Mesenchymal stem cell (in vitro differentiated cells and primary cell): ENCODE data around the gene PRTN3.
A peak's percentile ranks its signal among the peaks of the same experiment; 100 is the strongest.

Experiments
- DNase-seq: peaks from one replicate; pipeline ENCODE4 v3.0.0-alpha.2; 2013
- H2AFZ ChIP-seq: one replicate; pipeline ENCODE4 v1.6.1; 2013; ENCODE audit warnings: low read depth, mild to moderate bottlenecking, control low read depth, inconsistent platforms, low read length, moderate library complexity
- H2AK5ac ChIP-seq: 2 replicates; pipeline ENCODE4 v1.6.1; 2013; ENCODE audit warnings: low read length, moderate library complexity, mild to moderate bottlenecking, inconsistent platforms; ENCODE audit not compliant: severe bottlenecking
- H2BK120ac ChIP-seq: one replicate; pipeline ENCODE4 v1.6.1; 2013; ENCODE audit warnings: low read depth, mild to moderate bottlenecking, inconsistent platforms, low read length, moderate library complexity
- H2BK12ac ChIP-seq, 2 experiments: one replicate each; pipeline ENCODE4 v1.6.1; 2013; ENCODE audit warnings: inconsistent platforms in 2 of 2, low read length in 2 of 2, mild to moderate bottlenecking in 2 of 2, moderate library complexity in 2 of 2, control low read depth in 1 of 2
- H2BK15ac ChIP-seq: one replicate; pipeline ENCODE4 v1.6.1; 2013; ENCODE audit warnings: mild to moderate bottlenecking, low read depth, inconsistent platforms; ENCODE audit not compliant: poor library complexity, severe bottlenecking
- H2BK5ac ChIP-seq: 2 replicates; pipeline ENCODE4 v1.6.1; 2013; ENCODE audit warnings: low read depth, mild to moderate bottlenecking, low read length, control low read depth, inconsistent platforms; ENCODE audit not compliant: poor library complexity, severe bottlenecking
- H3K14ac ChIP-seq, 2 experiments: one replicate each; pipeline ENCODE4 v1.6.1; 2013; ENCODE audit warnings: inconsistent platforms in 2 of 2, low read length in 2 of 2, control low read depth in 1 of 2, mild to moderate bottlenecking in 1 of 2, moderate library complexity in 1 of 2
- H3K18ac ChIP-seq, 2 experiments: one replicate each; pipeline ENCODE4 v1.6.1; 2013; ENCODE audit warnings: inconsistent platforms in 2 of 2, low read length in 2 of 2, control low read depth in 1 of 2, low read depth in 1 of 2, mild to moderate bottlenecking in 1 of 2
- H3K23ac ChIP-seq, 2 experiments: one replicate each; pipeline ENCODE4 v1.6.1; 2013; ENCODE audit warnings: inconsistent platforms in 2 of 2, low read length in 2 of 2, mild to moderate bottlenecking in 2 of 2, moderate library complexity in 2 of 2, control low read depth in 1 of 2
- H3K27ac ChIP-seq: 2 replicates; pipeline ENCODE4 v1.5.1; 2013; ENCODE audit warnings: mild to moderate bottlenecking, moderate library complexity, low read length, control low read depth, inconsistent platforms; ENCODE audit not compliant: poor library complexity, severe bottlenecking
- H3K27me3 ChIP-seq, 2 experiments: 2 replicates each; pipeline versions ENCODE4 v1.6.1 to v1.7.0; 2013; ENCODE audit warnings: low read length in 2 of 2, mild to moderate bottlenecking in 2 of 2, moderate library complexity in 2 of 2, control low read depth in 1 of 2, inconsistent platforms in 1 of 2; ENCODE audit not compliant: control insufficient read depth in 1 of 2, insufficient read depth in 1 of 2
- H3K36me3 ChIP-seq, 2 experiments: 2 replicates each; pipeline versions ENCODE4 v1.6.1 to v1.7.0; 2013; ENCODE audit warnings: low read length in 2 of 2, control low read depth in 1 of 2, inconsistent platforms in 1 of 2, low read depth in 1 of 2, mild to moderate bottlenecking in 1 of 2; ENCODE audit not compliant: insufficient read depth in 2 of 2, control insufficient read depth in 1 of 2
- H3K4ac ChIP-seq, 2 experiments: one replicate each; pipeline ENCODE4 v1.6.1; 2013; ENCODE audit warnings: inconsistent platforms in 2 of 2, low read length in 2 of 2, mild to moderate bottlenecking in 2 of 2, moderate library complexity in 2 of 2, control low read depth in 1 of 2, low read depth in 1 of 2
- H3K4me1 ChIP-seq: 2 replicates; pipeline ENCODE4 v1.6.1; 2013; ENCODE audit warnings: low read depth, low read length, control low read depth; ENCODE audit not compliant: control insufficient read depth, insufficient read depth
- H3K4me2 ChIP-seq: 2 replicates; pipeline ENCODE4 v1.6.1; 2013; ENCODE audit warnings: low read length, mild to moderate bottlenecking, inconsistent platforms; ENCODE audit not compliant: poor library complexity, severe bottlenecking
- H3K4me3 ChIP-seq, 2 experiments: 2 replicates each; pipeline versions ENCODE4 v1.5.1 to v1.7.0; 2013; ENCODE audit warnings: low read length in 2 of 2, mild to moderate bottlenecking in 2 of 2, control low read depth in 1 of 2, low read depth in 1 of 2; ENCODE audit not compliant: insufficient read depth in 1 of 2
- H3K79me1 ChIP-seq: replicated peaks from 2 replicates; pipeline ENCODE4 v1.6.1; 2013; ENCODE audit warnings: mild to moderate bottlenecking, control low read depth, low read length, inconsistent platforms; ENCODE audit not compliant: poor library complexity, severe bottlenecking
- H3K9ac ChIP-seq: 2 replicates; pipeline ENCODE4 v1.7.0; 2013; ENCODE audit warnings: mild to moderate bottlenecking, low read length, moderate library complexity
- H3K9me3 ChIP-seq: 2 replicates; pipeline ENCODE4 v1.7.0; 2013; ENCODE audit warnings: mild to moderate bottlenecking, low read length; ENCODE audit not compliant: control insufficient read depth
- H4K8ac ChIP-seq: one replicate; pipeline ENCODE4 v1.6.1; 2013; ENCODE audit warnings: inconsistent platforms, mild to moderate bottlenecking, low read length, moderate library complexity
- H4K91ac ChIP-seq: one replicate; pipeline ENCODE4 v1.6.1; 2013; ENCODE audit warnings: mild to moderate bottlenecking, low read length, inconsistent platforms
- WGBS: methylation state at CpG from one replicate; pipeline ENCODE4 v1.1.7; 2013; ENCODE audit warnings: mixed read lengths; 5-methylcytosine and 5-hydroxymethylcytosine counted together

PRTN3 gene

GRCh38 chr19:829129-829758 lies 11.6 kb upstream of the PRTN3 start:
- Histone ChIP-seq H3K4me3 (no peak overlapping the region), H3K27ac (no peak overlapping the region), H3K14ac (no peak overlapping the region), H2BK5ac (no peak overlapping the region), H3K9ac (no peak overlapping the region), H3K79me1 (no peaks in the 10 kb centered on the region), H4K91ac (no peak overlapping the region), H3K36me3 (no peaks in the 10 kb centered on the region), H3K23ac (no peak overlapping the region), H3K27me3 (peaks cover 0 to 24% of the 10 kb centered on the region in 2 experiments), H3K4me1 (peaks cover 5% of the 10 kb centered on the region), H3K9me3 (no peaks in the 10 kb centered on the region), H2BK15ac (no peak overlapping the region), H3K18ac (no peak overlapping the region), H2AFZ (no peak overlapping the region), H2AK5ac (no peak overlapping the region), H2BK120ac (no peak overlapping the region), H3K4ac (no peak overlapping the region), H2BK12ac (no peak overlapping the region), H4K8ac (no peak overlapping the region), H3K4me2 (no peak overlapping the region)
- no peak for DNase-seq
- 90% methylated on average over 18 of the region's 18 CpGs for WGBS

GRCh38 chr19:831407-832369 lies 9.1 kb upstream of the PRTN3 start:
- H2BK5ac ChIP-seq = no peak overlapping the region
- peaks cover 5% of the 10 kb centered on the region for H3K4me1 ChIP-seq
- H3K27ac ChIP-seq = no peak overlapping the region
- no peak overlapping the region for H3K4me3 ChIP-seq
- no peak overlapping the region for H3K18ac ChIP-seq
- peak overlapping the region in 1 of 2 experiments; percentile 20 for H3K14ac ChIP-seq
- no peak overlapping the region for H3K23ac ChIP-seq
- peak overlapping the region; percentile 69 for H2BK15ac ChIP-seq
- no peak overlapping the region for H2AFZ ChIP-seq
- no peak overlapping the region for H4K91ac ChIP-seq
- no peak overlapping the region for H4K8ac ChIP-seq
- 71% methylated on average over 33 of the region's 38 CpGs for WGBS
- H3K27me3 ChIP-seq = peaks cover 0 to 30% of the 10 kb centered on the region in 2 experiments
- no peak overlapping the region for H2BK120ac ChIP-seq
- H3K79me1 ChIP-seq = no peaks in the 10 kb centered on the region
- H3K4me2 ChIP-seq = no peak overlapping the region
- H3K4ac ChIP-seq = no peak overlapping the region
- H3K36me3 ChIP-seq = no peaks in the 10 kb centered on the region
- no peak for DNase-seq
- H3K9me3 ChIP-seq = no peaks in the 10 kb centered on the region
- H3K9ac ChIP-seq = no peak overlapping the region
- no peak overlapping the region for H2BK12ac ChIP-seq
- H2AK5ac ChIP-seq = no peak overlapping the region

GRCh38 chr19:834216-834615 lies 6.6 kb upstream of the PRTN3 start:
- Histone ChIP-seq H3K9me3 (no peaks in the 10 kb centered on the region), H3K4me1 (peaks cover 5% of the 10 kb centered on the region), H3K18ac (no peak overlapping the region), H2BK12ac (no peak overlapping the region), H3K14ac (no peak overlapping the region), H2BK120ac (no peak overlapping the region), H3K27me3 (peaks cover 0 to 39% of the 10 kb centered on the region in 2 experiments), H3K79me1 (no peaks in the 10 kb centered on the region), H2AK5ac (no peak overlapping the region), H3K36me3 (no peaks in the 10 kb centered on the region), H3K9ac (no peak overlapping the region), H3K4me2 (no peak overlapping the region), H3K27ac (no peak overlapping the region), H4K91ac (no peak overlapping the region), H4K8ac (no peak overlapping the region), H2AFZ (no peak overlapping the region), H2BK15ac (no peak overlapping the region), H3K23ac (no peak overlapping the region), H2BK5ac (no peak overlapping the region), H3K4me3 (no peak overlapping the region), H3K4ac (no peak overlapping the region)
- WGBS = 86% methylated on average over 23 of the region's 24 CpGs
- DNase-seq = no peak

GRCh38 chr19:835210-835810 lies 5.5 kb upstream of the PRTN3 start:
- Histone ChIP-seq H2AFZ (no peak overlapping the region), H3K14ac (no peak overlapping the region), H2BK5ac (peak overlapping the region; percentile 25), H3K4me1 (peaks cover 4% of the 10 kb centered on the region), H3K79me1 (no peaks in the 10 kb centered on the region), H3K36me3 (no peaks in the 10 kb centered on the region), H3K27ac (no peak overlapping the region), H3K4me3 (no peak overlapping the region), H2AK5ac (no peak overlapping the region), H2BK120ac (no peak overlapping the region), H4K8ac (no peak overlapping the region), H3K23ac (no peak overlapping the region), H3K4me2 (no peak overlapping the region), H2BK15ac (no peak overlapping the region), H3K18ac (no peak overlapping the region), H3K9me3 (no peaks in the 10 kb centered on the region), H2BK12ac (no peak overlapping the region), H3K4ac (no peak overlapping the region), H4K91ac (no peak overlapping the region), H3K9ac (no peak overlapping the region), H3K27me3 (peaks cover 0 to 40% of the 10 kb centered on the region in 2 experiments)
- no peak for DNase-seq
- 87% methylated on average over 28 of the region's 36 CpGs for WGBS
